GM12872 (cell line): ENCODE measurements around the gene DDX55.

Experiments
- TF ChIP-seq, protein P1 (sequence below): IDR thresholded peaks from 3 replicates; pipeline ENCODE4 v1.5.1; 2011; ENCODE audit warnings: low read depth, mild to moderate bottlenecking, low read length, moderate library complexity; ENCODE audit not compliant: insufficient read depth

DDX55 gene

GRCh38 chr12:123580772-123581171 is 21.1 kb upstream of the DDX55 start:
- TF ChIP-seq, protein P1, sequence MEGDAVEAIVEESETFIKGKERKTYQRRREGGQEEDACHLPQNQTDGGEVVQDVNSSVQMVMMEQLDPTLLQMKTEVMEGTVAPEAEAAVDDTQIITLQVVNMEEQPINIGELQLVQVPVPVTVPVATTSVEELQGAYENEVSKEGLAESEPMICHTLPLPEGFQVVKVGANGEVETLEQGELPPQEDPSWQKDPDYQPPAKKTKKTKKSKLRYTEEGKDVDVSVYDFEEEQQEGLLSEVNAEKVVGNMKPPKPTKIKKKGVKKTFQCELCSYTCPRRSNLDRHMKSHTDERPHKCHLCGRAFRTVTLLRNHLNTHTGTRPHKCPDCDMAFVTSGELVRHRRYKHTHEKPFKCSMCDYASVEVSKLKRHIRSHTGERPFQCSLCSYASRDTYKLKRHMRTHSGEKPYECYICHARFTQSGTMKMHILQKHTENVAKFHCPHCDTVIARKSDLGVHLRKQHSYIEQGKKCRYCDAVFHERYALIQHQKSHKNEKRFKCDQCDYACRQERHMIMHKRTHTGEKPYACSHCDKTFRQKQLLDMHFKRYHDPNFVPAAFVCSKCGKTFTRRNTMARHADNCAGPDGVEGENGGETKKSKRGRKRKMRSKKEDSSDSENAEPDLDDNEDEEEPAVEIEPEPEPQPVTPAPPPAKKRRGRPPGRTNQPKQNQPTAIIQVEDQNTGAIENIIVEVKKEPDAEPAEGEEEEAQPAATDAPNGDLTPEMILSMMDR, result no peak

GRCh38 chr12:123591702-123592481 is 10.0 kb upstream of the DDX55 start:
- TF ChIP-seq, protein P1, result no peak

DNA sequence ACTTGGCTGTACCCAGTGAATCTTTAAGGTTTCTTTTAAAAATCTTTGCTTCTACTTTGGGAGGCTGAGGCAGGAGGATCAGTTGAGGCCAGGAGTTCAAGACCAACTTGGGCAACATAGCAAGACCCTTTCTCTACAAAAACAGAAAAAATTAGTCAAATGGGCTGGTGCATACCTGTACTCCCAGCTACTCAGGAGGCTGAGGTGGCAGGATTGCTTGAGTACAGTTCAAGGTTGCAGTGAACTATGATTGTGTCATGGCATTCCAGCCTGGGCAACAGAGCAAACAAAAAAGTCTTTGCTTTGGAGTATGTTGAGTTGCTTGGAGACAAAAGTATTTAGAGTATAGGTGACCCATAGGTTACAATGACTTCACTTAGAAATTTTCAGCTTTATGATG is 6.2 kb upstream of the DDX55 start:
- TF ChIP-seq, protein P1, result no peak

- TF ChIP-seq, protein P1, result no peak
Observed at GRCh38 chr12:123597100-123597499, 4.8 kb upstream of the DDX55 start.

DNA sequence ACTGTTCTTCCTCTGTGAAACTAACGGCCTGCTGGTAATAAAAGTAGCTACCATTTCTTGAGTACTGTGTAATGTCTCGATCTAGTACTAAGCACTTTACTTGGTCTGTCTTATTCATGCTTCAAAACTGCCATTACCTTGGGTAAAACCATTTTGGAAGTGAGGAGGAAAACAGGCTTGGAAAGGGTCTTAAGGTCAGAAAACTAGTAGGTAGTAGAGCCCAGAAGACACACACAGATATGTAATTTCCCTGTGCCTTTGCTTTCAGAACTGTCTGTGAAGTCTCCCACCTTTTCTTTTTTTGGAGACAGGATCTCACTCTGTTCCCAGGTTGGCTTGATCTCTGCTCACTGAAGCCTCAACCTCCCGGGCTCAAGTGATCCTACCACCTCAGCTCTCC is 3.4 kb upstream of the DDX55 start:
- TF ChIP-seq, protein P1, result no peak

DNA sequence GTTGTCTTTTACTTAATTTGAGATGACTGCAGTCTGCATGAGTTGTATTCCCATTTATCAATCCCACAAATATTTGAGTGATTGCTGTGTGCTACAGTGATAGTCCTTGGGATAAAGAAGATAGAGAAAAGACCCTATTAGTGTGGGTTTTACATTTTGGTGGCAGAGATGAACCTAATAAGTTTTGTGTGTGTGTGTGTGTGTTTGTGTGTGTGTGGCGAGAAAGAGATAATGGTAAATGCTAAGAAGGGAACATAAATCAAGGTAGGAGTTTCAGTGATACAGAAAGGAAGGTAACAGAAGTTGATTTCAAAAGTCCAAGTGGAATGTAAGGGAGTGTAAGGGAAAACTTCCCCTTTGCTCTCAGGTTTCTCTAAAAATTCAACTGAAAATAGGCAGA is 2.6 kb upstream of the DDX55 start:
- TF ChIP-seq, protein P1, result no peak

DNA sequence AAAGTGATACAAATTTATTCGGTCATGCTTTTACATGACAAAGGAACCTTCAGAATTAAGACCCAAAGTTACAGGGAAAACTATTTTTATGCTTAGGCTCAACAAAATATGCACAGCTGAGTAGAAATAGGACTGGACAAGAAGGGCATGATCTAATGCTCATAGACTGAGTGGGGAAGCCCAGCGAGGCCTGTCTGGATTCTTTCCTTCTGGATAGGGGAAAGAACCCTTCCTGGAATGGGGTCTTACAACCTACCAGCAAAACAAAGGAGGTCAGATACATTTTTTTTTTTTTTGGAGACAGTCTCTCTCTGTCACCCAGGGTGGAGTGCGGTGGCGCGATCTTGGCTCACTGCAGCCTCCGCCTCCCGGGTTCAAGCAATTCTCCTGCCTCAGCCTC is 2.2 kb upstream of the DDX55 start:
- TF ChIP-seq, protein P1, result no peak
